GM18517 (cell line): ENCODE results near the gene CACNA1D.

Experiments
- ATAC-seq: cut with Tn5 transposase; IDR thresholded peaks from one replicate; pipeline ENCODE4 v1.9.1; 2021; ENCODE audit warnings: mild to moderate bottlenecking, moderate library complexity; ENCODE audit not compliant: unreplicated experiment

The CACNA1D gene

GRCh38 chr3:53495146-53495519 lies 722 bp downstream of the CACNA1D start:
- ATAC-seq, result no peak

- no peak for ATAC-seq
Observed at GRCh38 chr3:53495520-53496391, 1.3 kb downstream of the CACNA1D start.

- no peak for ATAC-seq
Observed at GRCh38 chr3:53496392-53496670, 1.9 kb downstream of the CACNA1D start.

- no peak for ATAC-seq
Observed at GRCh38 chr3:53496984-53497383, 2.6 kb downstream of the CACNA1D start.

- ATAC-seq, result no peak
Observed at GRCh38 chr3:53498806-53499641, 4.6 kb downstream of the CACNA1D start.

- ATAC-seq, result no peak
Observed at GRCh38 chr3:53500165-53500777, 5.9 kb downstream of the CACNA1D start.

GRCh38 chr3:53501178-53501577 lies 6.8 kb downstream of the CACNA1D start:
- no peak for ATAC-seq

GRCh38 chr3:53502737-53503136 lies 8.3 kb downstream of the CACNA1D start:
- ATAC-seq, result no peak

GRCh38 chr3:53503195-53503594 lies 8.8 kb downstream of the CACNA1D start:
- no peak for ATAC-seq

GRCh38 chr3:53506110-53506762 lies 11.8 kb downstream of the CACNA1D start:
- no peak for ATAC-seq

- ATAC-seq, result no peak
Observed at GRCh38 chr3:53506763-53507145, 12.3 kb downstream of the CACNA1D start.

GRCh38 chr3:53509494-53509893 lies 15.1 kb downstream of the CACNA1D start:
- no peak for ATAC-seq

- no peak for ATAC-seq
Observed at GRCh38 chr3:53510508-53510907, 16.1 kb downstream of the CACNA1D start.

- ATAC-seq, result no peak
Observed at GRCh38 chr3:53511246-53511645, 16.8 kb downstream of the CACNA1D start.

GRCh38 chr3:53513556-53514190 lies 19.3 kb downstream of the CACNA1D start:
- ATAC-seq, result no peak

GRCh38 chr3:53516339-53516738 lies 21.9 kb downstream of the CACNA1D start:
- ATAC-seq, result no peak

GRCh38 chr3:53518495-53518981 lies 24.1 kb downstream of the CACNA1D start:
- ATAC-seq, result no peak

GRCh38 chr3:53519065-53519709 lies 24.8 kb downstream of the CACNA1D start:
- no peak for ATAC-seq

GRCh38 chr3:53523346-53523745 lies 28.9 kb downstream of the CACNA1D start:
- no peak for ATAC-seq

GRCh38 chr3:53524566-53524965 lies 30.2 kb downstream of the CACNA1D start:
- no peak for ATAC-seq
